C1 segment of cervical spinal cord (tissue), 14 donors: Measurements from ENCODE around the gene SAMHD1.
A peak's percentile ranks its signal among the peaks of the same experiment; 100 is the strongest.
"Not testable (repeated sequence)": the region's sequence is repeated elsewhere in the genome, so short reads cannot be mapped to it uniquely, and the experiment has no call there.

ENCODE experiments used
- DNase-seq, 14 donors: peaks; one replicate each; lab custom pipeline; 2025; lab: John Stamatoyannopoulos, UW

Gene SAMHD1

DNA sequence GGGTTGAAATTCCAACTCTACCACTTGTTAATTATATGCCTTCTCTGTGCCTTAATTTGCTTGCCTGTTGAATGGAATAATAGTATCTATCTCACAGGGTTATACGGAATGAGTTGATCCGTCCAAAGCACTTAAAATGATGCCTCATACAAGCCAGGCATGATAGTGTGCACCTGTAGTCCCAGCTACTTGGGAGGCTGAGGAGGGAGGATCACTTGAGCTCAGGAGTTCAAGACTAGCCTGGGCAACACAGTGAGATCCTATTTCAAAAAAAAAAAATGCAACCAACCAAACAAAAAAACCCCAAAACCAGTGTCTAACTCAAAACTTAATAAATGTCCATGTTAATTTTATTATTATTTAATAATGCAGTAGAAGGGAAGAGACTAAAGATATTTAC is 35.3 kb downstream of the SAMHD1 start:
- DNase-seq, result no peak

DNA sequence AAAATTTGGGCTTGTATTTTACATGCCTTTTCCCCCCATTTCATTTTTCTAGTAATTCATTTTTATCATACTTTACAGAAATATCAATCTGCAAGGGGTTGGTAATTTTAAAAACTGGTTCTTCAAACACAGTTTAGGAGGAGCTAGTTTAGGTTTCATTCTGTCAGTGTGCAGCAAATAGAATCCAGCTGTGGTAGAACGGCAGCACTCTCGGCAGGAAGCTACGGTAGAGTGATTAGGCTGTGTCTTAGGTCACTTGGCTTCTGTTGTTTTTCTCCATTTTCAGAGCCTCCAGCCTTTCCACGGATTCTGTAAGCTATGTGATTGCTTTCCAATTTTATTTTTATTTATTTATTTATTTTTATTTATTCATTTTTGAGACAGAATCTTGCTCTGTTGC is 42.9 kb downstream of the SAMHD1 start:
- DNase-seq, result no peak

DNA sequence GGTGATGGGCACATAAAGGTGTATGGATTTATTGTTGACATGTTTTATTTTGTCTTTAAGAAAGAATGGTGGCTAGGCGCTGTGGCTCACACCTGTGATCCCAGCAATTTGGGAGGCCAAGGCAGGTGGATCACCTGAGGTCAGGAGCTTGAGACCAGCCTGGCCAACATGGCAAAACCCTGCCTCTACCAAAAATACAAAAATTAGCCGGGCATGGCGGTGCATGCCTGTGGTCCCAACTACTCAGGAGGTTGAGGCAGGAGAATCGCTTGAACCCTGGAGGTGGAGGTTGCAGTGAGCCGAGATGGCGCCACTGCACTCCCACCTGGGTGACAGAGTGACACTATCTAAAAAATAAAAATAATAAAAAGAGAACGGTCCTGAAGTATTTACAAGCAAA is 45.4 kb downstream of the SAMHD1 start:
- DNase-seq, result not testable (repeated sequence)

DNA sequence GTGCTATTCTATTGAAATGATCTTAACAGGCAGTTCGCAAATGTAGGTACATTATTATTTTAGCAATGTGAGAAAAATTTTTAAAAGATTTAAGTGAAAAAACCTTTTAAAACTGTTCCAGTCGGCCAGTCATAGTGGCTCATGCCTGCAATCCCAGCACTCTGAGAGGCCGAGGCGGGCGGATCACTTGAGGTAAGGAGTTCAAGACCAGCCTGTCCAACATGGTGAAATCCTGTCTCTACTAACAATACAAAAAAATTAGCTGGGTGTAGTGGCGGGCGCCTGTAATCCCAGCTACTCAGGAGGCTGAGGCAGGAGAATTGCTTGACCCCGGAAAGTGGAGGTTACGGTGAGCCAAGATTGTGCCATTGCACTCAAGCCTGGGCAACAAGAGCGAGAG is 45.9 kb downstream of the SAMHD1 start:
- DNase-seq, result not testable (repeated sequence)

DNA sequence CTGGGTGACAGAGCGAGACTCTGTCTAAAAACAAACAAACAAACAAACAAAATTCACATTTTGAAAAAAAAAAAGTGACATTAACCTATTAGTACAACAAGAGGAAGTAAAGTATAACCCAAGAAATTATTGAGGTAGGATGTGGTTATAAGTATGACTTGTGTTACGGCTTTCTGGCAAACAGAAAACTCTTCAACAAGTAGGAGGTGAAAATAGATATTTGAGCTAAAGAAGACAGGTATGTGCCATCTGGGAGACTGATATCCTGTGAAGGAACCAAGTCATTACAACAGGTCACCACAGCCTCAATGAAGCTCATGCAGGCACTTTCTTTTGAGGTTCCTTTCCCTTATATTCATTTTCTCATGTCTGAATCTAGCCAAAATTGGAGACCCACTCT is 46.8 kb downstream of the SAMHD1 start:
- DNase-seq, result no peak

DNA sequence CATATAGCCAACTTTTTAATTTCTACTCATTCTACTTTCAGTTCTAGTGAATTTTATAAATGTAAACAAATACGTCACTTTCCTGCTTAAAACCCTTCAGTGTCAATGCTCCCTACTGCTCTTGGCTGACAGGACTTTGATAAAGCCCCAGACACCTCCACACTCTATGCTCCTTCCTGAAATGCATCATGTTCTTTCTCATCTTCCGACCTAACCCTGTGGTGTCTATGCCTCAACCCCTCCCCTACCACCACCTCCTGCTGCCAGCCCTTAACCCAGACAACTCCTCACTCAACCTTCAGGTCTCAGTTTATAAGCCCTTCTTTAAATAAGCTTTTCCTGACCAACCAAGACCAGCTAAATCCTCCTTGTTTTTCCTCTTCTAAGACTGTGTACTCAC is 56.5 kb downstream of the SAMHD1 start:
- no peak for DNase-seq

DNA sequence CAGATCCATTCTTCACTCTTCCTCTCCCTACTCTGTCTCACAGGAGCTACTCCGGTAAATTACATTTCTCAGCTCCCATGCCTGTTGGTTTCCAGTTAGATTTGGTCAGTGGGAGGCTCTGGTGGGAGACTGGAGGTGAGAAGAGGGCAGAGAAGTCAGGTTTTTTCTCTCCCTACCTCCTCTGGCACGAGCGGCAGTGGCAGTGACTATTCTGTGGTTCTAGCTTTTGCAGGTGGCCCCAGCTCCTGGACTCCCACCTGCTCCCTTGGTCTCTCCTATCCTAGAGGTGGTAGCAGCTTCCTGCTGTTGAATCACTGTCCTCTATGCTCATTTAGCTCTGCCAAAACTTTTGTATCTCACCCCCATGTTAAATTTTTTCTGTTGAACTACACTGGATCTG is 57.7 kb downstream of the SAMHD1 start:
- DNase-seq, result no peak

DNA sequence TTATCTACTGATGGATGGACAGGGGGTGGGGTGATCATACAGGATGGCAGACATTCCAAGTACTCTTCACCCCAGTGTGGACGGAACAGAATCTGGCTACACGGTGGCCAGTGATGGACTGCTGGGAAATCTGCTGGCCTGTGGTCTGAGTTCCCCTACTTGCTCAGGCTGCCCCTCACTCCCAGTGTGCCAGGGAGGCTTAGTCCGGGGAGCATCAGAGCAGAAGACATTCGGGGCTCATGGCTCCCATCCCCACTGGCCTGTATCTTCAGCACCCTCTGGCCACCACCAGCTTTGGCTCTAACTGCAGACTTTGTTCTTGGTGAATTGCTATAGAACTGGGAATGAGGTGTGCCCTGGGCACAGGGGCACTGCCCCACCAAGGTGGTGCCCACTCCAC is 60.3 kb downstream of the SAMHD1 start:
- no peak for DNase-seq

DNA sequence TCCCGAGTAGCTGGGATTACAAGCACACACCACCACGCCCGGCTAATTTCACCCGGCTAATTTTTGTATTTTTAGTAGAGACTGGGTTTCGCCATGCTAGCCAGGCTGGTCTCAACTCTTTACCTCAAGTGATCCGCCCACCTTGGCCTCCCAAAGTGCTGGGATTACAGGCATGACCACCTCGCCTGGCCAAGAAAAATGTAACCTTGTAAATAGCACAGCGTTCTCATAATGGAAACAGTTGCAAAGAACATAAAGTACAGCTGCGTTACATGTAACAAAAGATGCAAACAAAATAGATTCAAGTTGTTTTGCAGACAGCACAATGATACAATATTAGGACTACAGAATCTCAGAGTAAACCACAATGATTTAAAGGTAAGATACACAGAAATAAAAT is 60.9 kb downstream of the SAMHD1 start:
- DNase-seq, result no peak

DNA sequence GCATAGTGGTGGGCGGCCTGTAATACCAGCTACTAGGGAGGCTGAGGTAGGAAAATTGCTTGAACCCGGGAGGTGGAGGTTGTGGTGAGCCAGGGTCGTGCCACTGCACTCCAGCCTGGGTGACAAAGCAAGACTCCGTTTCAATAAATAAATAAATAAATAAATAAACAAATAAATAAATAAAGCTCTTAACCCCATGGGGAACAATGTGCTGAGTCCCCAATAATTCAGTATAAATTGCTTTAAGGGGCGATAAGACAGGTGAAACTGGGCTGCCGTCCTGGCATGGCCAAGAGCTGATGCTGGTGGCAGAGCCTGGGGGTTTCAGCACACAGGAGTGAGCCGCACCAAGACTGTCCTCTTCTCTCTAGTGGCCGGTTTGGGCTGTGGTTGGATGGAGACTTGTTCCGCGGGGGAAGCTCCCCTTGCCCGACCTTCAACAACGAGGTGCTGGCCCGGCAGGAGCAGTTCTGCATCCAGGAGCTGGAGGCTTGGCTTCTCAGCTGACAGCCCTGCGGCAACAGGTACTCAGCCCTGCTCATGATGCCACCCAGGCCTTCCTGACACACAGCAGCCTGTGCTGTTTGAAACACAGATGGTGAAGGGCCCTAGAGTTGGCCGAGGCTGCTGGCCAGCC is 62.5 kb downstream of the SAMHD1 start:
- DNase-seq, result no peak

DNA sequence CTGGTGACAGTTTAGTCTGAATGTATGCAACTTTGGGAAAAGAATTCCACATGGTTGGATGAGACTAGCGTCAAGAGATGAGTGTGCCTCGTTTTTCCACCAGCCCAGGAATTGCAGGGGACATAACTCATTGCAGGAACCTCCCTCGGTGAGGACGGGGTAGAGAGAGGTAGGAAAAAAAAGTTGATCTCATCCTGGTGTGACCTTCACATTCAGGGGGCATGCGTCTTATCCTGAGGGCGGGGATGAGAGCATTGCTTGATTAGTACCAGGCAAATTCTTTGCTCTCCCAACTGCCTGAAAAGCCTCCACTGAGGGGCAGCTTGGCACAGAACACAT is 63.8 kb downstream of the SAMHD1 start:
- no peak for DNase-seq

DNA sequence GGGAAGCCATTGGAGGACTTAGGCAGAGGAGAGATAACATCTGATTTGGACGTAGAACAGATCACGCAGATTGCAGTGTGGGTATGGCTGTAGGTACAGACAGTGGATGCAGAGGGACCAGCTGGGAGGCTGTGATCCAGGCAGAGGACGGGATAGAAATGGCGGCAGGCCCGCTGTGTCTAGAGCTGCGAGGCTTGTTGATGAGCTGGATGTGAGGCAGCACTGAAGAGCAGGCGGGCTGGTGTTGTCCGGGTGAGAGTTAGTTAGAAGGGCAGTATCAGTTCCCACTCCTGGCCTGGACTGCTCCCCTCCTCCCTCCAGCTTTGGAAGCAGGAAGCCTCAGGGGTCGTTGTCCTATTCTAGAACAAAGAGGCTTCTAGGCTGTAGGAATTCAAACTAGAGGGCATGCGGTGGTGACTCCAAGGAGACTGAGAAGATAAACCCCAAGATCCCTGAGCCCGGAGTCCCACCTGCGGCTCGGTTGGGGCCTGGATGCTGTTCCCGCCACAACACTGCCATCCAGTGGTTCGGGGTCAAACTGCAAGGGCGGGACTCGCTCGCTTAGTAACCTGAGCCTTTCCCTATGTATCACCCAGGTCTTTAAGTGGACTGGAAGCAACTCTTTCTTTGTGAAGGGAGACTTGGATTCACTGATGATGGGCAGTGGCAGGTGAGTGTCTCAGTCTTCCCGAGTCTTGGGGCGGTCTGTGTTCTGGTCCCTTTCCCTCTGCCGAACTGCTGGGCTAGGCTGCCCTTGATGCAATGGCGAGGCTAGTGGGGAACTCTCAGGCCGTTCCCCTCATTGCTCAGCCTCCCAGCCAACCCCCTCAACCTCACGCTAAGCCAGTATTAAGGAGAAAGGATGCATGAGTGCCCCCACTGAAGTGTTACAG is 64.4 kb downstream of the SAMHD1 start:
- peak; percentile 13 to 78 (median 54) for DNase-seq

DNA sequence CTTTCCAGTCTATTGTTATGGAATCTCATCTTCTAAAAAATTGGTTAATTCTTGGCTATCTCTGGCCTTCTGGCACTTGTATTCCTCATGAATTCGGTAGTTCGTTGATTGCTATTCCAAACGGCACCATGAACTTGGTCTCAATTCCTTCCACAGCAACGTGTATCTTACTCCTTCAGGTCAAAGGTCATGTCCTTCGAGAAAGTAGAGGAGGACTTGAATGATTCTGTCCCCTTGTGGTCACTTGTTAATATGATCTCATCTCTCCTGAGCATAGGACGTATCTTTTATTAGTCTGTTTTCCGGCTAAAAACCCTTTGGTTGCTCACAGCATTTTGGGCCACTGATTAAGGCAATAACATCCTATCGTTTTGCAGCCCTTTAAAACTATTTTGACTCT is 66.2 kb downstream of the SAMHD1 start:
- DNase-seq, result no peak

DNA sequence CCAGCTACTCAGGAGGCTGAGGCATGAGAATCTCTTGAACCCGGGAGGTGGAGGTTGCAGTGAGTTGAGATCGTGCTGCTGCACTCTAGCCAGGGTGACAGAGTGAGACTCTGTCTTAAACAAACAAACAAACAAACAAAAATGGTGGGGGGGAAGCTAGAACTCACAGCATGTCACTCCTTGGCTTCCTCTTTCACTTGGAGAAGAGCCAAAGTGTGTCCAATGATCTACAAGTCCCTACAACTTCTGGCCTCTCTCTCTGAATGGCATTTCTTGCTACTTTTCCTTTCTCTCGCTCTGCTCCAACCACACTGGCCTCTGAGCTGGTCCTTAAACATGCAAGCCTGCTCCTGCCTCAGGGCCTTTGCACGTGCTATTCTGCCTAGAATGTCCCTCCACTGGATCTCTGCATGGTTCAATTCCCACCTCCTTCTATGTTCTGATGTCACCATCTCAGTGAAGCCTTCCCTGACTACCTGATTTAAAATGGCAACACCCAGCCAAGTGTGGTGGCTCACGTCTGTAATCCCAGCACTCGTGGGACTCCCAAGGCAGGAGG is 67.5 kb downstream of the SAMHD1 start:
- DNase-seq, result no peak

DNA sequence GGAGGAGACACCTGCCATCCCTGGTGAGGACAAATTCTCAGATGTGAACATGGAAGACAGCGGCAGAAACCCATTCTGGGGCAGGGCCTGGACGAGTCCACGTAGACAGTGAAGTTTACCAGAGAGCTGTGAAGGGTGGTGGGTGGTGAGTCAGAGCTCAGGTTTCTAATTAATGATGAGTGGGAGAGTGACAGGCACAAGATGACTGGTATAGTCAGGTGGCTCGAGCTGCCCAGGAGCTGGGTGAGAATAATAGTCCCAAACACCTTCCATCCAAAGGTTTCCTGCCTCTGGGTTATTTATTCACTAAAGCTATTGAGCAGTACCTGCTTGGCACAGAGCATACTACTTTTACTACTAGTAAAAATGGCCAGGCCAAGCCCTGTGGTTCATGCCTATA is 69.6 kb downstream of the SAMHD1 start:
- no peak for DNase-seq

DNA sequence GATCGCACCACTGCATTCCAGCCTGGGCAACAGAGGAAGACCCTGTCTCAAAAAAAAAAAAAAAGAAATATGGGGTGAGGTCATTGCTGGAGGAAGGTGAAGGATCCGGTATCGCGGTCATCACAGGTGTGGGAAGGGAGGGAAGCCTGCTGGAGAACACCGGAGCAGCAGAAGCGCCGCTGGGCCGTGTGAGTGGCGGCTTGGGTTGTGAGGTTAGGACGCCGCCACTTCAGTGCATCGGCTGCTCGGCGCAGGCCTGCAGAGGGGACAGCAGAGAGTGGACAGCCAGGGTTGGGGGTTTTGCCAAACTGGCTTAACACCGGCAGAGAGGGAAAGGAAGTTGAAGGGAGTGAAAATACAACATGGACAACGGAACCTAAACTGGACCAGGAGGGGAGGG is 70.2 kb downstream of the SAMHD1 start:
- DNase-seq, result no peak

DNA sequence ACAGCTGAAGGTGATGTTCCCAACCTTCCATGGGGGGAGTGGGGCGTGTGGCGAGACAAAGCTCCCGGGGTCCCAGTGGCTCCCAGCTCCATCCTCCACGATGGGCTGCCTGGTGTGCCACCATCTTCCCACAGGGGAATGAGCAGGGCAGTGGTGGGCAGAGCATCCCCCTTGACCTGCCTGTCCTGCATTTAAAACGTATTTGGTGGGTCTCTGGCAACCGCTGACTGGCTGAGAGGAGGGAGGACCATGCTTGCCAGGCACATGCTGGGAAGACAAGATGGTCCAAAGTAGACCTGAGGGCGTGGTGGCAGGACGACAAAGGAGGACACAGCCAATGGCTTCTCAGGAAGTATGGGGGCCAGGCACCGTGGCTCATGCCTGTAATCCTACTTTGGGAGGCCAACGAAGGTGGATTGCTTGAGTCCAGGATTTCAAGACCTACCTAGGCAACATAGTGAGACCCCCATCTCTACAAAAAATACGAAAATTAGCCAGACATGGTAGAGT is 70.7 kb downstream of the SAMHD1 start:
- DNase-seq, result no peak

DNA sequence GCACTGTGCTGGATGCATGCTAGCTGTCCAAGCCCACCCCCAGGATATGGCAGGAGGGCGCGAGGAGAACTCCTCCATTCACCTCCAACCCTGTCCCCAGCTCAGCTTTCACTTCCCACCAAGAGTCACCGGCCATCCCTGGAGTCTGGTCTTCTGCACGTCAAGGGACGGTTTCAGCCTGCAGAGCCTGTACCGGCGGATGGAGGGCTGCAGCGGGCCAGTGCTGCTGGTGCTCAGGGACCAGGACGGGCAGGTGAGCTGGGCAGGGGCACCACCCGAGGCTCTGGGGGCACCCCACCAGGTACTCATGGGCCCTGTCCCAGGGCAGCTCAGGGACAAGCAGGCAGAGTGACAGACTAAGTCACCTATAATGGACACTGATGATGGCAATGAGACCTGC is 72.6 kb downstream of the SAMHD1 start:
- DNase-seq, result no peak

DNA sequence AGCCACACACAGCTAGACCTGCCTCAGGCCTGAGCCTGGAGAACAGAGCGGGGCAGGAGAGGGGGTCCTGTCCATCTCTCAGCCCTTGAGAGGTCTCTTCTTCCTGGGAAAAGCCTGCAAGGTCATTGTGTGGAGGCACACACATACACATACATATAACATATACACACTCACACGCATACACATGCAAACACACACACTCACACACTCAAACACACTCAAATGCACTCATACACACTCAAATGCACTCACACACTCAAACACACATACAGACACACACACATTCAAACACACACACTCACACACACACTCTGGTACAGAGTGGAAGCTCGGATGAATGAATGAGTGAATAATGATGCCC is 75.1 kb downstream of the SAMHD1 start:
- no peak for DNase-seq

DNA sequence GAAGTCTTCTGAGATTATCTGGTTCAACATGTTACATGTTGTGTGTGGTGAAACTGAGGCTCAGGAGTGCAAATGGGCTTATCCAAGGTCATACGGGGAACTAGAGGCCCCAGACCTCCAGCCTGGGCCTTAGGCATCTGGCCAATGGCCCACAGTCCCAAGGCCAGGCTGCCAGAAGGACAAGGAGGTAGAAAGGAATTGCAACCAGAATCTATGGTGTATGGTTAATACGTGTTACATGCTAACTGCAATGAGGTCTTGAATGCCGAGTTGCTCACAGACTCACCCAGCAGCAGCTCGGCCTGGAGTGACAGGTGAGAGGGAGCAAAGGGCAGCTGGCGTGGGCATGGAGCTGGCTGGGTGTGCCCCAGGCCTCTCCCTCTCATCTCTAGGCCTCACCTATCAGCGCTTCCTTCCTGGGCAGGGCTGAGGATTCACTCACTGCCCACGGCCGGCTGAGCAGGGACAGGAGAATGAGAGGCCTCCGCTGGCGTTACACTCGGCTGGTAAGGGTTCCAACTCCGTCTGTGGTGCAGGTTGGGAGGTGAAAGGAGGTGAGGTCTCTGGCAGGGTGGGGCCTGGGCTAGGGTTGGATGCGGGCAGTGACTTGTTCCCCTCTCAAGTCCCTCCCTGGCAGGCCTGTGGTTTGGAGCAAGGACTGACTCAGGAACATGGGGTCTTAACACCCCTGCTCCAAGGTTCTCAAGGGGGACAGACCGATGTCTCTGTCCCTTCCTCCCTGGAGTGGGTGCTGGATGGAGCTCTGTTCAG is 75.6 kb downstream of the SAMHD1 start, which contains the start of gene TLDC2:
Gene TLDC2 (plus strand): TSS at position 437 of the 771 bp plus-strand sequence. CDS start 37 bp downstream, at position 474.
- DNase-seq, result no peak

DNA sequence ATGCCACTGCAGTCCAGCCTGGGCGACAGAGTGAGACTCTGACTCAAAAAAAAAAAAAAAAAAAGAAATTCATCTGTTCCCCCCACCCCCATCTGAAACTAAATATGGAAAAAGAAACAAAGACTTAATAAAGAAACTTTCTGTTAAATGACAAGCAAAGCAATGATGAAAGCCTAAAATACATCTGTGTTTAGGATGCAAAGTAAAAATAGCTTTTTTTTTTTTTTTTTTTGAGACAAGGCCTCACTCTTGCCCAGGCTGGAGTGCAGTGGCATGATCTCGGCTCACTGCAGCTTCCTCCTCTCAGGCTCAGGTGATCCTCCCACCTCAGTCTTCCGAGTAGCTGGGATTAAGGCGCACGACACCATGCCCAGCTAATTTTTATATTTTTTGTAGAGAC is 76.4 kb downstream of the SAMHD1 start:
- not testable (repeated sequence) for DNase-seq
